ENCODE results near the gene CHAF1A.

The CHAF1A gene

DNA sequence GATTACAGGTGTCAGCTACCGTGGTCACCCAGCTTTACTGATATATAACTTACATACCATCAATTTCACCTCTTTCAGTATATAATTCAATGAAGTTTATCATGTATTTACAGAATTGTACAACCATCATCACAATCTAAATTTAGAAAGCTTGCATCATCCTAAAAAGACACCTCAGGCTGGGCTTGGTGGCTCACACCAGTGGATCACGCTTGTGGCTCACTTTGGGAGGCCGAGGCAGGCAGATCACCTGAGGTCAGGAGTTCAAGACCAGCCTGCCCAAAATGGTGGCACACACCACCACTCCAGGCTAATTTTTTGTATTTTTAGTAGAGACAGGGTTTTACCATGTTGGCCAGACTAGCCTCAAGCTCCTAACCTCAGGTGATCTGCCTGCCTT is 65.4 kb downstream of the CHAF1A start:
- Histone ChIP-seq H3K36me3 (ENCODE audit: low read length) (no peaks in the 10 kb centered on the region), H3K9me3 (ENCODE audit: insufficient read depth, low read length) (no peaks in the 10 kb centered on the region), H3K4me3 (ENCODE audit: insufficient read depth, low read length, poor library complexity, severe bottlenecking) (no peak overlapping the region), H3K27ac (ENCODE audit: low read depth, low read length) (no peak overlapping the region), H3K9me2 (replicated peaks; ENCODE audit: insufficient read depth, low read length) (no peaks in the 10 kb centered on the region), H3K27me3 (ENCODE audit: low read length) (no peaks in the 10 kb centered on the region), H3K9ac (ENCODE audit: low read length) (no peak overlapping the region), H3K79me2 (ENCODE audit: insufficient read depth, low read length) (peaks cover 5% of the 10 kb centered on the region), H2AFZ (ENCODE audit: low read depth, low read length, severe bottlenecking) (no peak overlapping the region), H3K4me2 (ENCODE audit: low read depth, low read length, poor library complexity, severe bottlenecking) (no peak overlapping the region), H3F3A (ENCODE audit: insufficient read depth) (no peaks in the 10 kb centered on the region), H4K20me1 (ENCODE audit: low read depth, low read length) (no peaks in the 10 kb centered on the region)
- TF ChIP-seq, protein P1, sequence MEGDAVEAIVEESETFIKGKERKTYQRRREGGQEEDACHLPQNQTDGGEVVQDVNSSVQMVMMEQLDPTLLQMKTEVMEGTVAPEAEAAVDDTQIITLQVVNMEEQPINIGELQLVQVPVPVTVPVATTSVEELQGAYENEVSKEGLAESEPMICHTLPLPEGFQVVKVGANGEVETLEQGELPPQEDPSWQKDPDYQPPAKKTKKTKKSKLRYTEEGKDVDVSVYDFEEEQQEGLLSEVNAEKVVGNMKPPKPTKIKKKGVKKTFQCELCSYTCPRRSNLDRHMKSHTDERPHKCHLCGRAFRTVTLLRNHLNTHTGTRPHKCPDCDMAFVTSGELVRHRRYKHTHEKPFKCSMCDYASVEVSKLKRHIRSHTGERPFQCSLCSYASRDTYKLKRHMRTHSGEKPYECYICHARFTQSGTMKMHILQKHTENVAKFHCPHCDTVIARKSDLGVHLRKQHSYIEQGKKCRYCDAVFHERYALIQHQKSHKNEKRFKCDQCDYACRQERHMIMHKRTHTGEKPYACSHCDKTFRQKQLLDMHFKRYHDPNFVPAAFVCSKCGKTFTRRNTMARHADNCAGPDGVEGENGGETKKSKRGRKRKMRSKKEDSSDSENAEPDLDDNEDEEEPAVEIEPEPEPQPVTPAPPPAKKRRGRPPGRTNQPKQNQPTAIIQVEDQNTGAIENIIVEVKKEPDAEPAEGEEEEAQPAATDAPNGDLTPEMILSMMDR (IDR thresholded peaks at IDR 0.05; ENCODE audit: insufficient read depth, low read length, poor library complexity, severe bottlenecking), result no peak
- TF ChIP-seq EZH2phosphoT487 (conservative IDR thresholded peaks at IDR 0.05; ENCODE audit: low read length), result no peak

DNA sequence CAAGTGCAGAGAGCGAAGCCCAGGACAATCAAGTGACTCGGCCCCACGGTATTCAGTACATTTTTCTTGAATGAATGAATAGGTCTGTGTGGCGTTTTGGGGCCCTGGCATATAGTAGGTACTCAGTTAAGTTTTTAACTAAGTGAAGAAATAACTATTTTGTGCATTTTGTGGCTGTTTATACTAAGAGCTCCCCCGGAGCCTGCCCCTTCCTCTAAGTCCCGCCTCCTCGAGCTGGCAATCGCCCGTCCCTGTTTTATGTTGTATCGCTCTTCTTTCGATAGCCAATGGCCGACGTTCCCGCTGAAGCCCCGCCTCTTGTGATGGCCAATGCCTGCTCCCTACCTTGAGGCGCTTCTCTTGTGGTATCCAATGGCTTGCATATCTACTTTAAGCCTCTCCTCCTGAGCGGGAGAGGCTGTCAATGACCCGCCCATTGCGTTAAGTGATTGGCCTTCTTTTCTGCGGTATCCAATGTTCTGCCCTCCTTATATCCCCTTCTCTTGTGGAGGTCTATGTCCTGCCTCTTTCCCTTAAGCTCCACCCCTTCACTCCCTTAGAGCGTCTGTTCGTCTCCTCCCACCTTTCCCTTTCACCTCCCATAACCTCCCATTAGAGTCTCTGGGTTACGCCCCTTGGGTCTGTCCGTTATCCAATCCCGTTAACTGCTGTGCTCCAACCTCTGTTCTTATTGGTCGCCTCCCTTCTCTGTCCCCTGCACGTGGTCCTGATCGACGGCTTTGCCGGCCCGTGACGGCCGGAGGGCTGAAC is 69.1 kb downstream of the CHAF1A start:
- Histone ChIP-seq H3K9me3 (ENCODE audit: insufficient read depth, low read length) (no peaks in the 10 kb centered on the region), H3K9ac (ENCODE audit: low read length) (peak overlapping the region; percentile 95), H3F3A (ENCODE audit: insufficient read depth) (no peaks in the 10 kb centered on the region), H3K4me3 (ENCODE audit: insufficient read depth, low read length, poor library complexity, severe bottlenecking) (peak overlapping the region; percentile 56), H2AFZ (ENCODE audit: low read depth, low read length, severe bottlenecking) (peak overlapping the region; percentile 62), H3K27ac (ENCODE audit: low read depth, low read length) (peak overlapping the region; percentile 74), H3K9me2 (replicated peaks; ENCODE audit: insufficient read depth, low read length) (no peaks in the 10 kb centered on the region), H4K20me1 (ENCODE audit: low read depth, low read length) (no peaks in the 10 kb centered on the region), H3K4me2 (ENCODE audit: low read depth, low read length, poor library complexity, severe bottlenecking) (peak overlapping the region; percentile 61), H3K27me3 (ENCODE audit: low read length) (no peaks in the 10 kb centered on the region), H3K79me2 (ENCODE audit: insufficient read depth, low read length) (peaks cover 23% of the 10 kb centered on the region), H3K36me3 (ENCODE audit: low read length) (no peaks in the 10 kb centered on the region)
- no peak for TF ChIP-seq EZH2phosphoT487 (conservative IDR thresholded peaks at IDR 0.05; ENCODE audit: low read length)
- TF ChIP-seq, protein P1 (IDR thresholded peaks at IDR 0.05; ENCODE audit: insufficient read depth, low read length, poor library complexity, severe bottlenecking), result no peak

DNA sequence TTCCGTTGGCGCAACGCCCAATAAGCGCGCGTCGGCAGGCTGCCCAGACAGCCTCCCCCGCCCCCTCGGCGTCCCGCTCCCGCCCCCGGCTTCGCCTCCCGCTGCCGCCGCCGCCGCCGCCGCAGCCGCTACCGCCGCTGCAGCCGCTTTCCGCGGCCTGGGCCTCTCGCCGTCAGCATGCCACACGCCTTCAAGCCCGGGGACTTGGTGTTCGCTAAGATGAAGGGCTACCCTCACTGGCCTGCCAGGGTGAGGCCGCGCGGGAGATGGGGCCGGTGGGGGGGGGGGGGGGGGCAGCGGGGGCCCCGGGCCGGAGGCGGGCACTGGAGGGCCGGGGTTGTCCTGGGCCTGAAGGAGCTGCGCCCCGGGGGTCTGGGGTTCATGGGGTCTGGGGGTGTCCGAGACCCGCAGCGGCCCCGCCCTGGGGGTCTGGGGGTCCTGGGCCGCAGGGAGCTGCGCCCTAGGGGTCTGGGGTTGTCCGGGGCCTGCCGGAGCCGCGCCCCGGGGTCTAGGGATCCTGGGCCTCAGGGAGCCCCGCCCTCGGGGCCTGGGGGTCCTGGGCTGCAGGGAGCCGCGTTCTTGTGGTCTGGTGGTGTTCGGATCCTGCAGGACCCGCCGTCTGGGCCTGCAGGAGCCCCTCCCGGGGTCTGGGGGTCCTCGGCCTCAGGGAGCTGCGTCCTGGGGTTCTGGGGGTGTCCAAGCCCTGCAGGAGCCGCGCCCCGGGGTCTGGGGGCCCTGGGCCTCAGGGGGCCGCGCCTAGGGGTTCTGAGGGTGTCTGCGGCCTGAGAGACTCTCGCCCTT is 69.9 kb downstream of the CHAF1A start, which contains the start of gene HDGFL2:
Gene HDGFL2 (plus strand): TSS at position 124 of the 801 bp plus-strand sequence. CDS start 54 bp downstream, at position 178.
- peak within 1 kb of the TSS; percentile 95 for H3K9ac ChIP-seq (ENCODE audit: low read length)

More for the DNA sequence above, 69.9 kb downstream of the CHAF1A start, which contains the start of gene HDGFL2:
- H3K36me3 ChIP-seq (ENCODE audit: low read length), result no peaks in the 10 kb centered on the region
- H3K9me2 ChIP-seq (replicated peaks; ENCODE audit: insufficient read depth, low read length), result no peaks in the 10 kb centered on the region
- H3K4me3 ChIP-seq (ENCODE audit: insufficient read depth, low read length, poor library complexity, severe bottlenecking), result peak within 1 kb of the TSS; percentile 99
- H3K4me2 ChIP-seq (ENCODE audit: low read depth, low read length, poor library complexity, severe bottlenecking), result peak within 1 kb of the TSS; percentile 89
- H4K20me1 ChIP-seq (ENCODE audit: low read depth, low read length), result no peaks in the 10 kb centered on the region
- H3K27me3 ChIP-seq (ENCODE audit: low read length), result no peaks in the 10 kb centered on the region
- H2AFZ ChIP-seq (ENCODE audit: low read depth, low read length, severe bottlenecking), result peak within 1 kb of the TSS; percentile 62
- H3K9me3 ChIP-seq (ENCODE audit: insufficient read depth, low read length), result no peaks in the 10 kb centered on the region
- no peaks in the 10 kb centered on the region for H3F3A ChIP-seq (ENCODE audit: insufficient read depth)
- no peak for TF ChIP-seq EZH2phosphoT487 (conservative IDR thresholded peaks at IDR 0.05; ENCODE audit: low read length)
- TF ChIP-seq, protein P1 (IDR thresholded peaks at IDR 0.05; ENCODE audit: insufficient read depth, low read length, poor library complexity, severe bottlenecking), result no peak
- H3K27ac ChIP-seq (ENCODE audit: low read depth, low read length), result peak within 1 kb of the TSS; percentile 74
- peaks cover 23% of the 10 kb centered on the region for H3K79me2 ChIP-seq (ENCODE audit: insufficient read depth, low read length)
